Endodermal cell (in vitro differentiated cells): ENCODE results near the gene SRGAP2C. TPM values are rescaled to one million over a fixed set of nuclear protein-coding genes. Genes with fewer than 3 reads are reported as not detected.
"Not testable (repeated sequence)": the region's sequence is repeated elsewhere in the genome, so short reads cannot be mapped to it uniquely, and the experiment has no call there.

Experiments used
- DNase-seq: peaks from one replicate; pipeline ENCODE4 v3.0.0-alpha.2; 2017
- H3K27ac ChIP-seq: 2 replicates; pipeline ENCODE4 v1.5.1; 2013; ENCODE audit warnings: mild to moderate bottlenecking, low read depth, low read length, moderate library complexity
- H3K27me3 ChIP-seq: 2 replicates; pipeline ENCODE4 v1.6.1; 2013; ENCODE audit warnings: mild to moderate bottlenecking, low read length, moderate library complexity; ENCODE audit not compliant: insufficient read depth, control insufficient read depth, poor library complexity, severe bottlenecking
- H3K36me3 ChIP-seq: 2 replicates; pipeline ENCODE4 v1.7.0; 2013; ENCODE audit warnings: mild to moderate bottlenecking, low read length, moderate library complexity; ENCODE audit not compliant: control insufficient read depth, insufficient read depth
- H3K4me1 ChIP-seq: one replicate; pipeline ENCODE4 v1.7.0; 2013; ENCODE audit warnings: low read length; ENCODE audit not compliant: control insufficient read depth, insufficient read depth
- H3K4me3 ChIP-seq: 2 replicates; pipeline ENCODE4 v1.5.1; 2013; ENCODE audit warnings: mild to moderate bottlenecking, low read length, moderate library complexity
- H3K9ac ChIP-seq: 2 replicates; pipeline ENCODE4 v1.6.1; 2013; ENCODE audit warnings: mild to moderate bottlenecking, low read length, moderate library complexity; ENCODE audit not compliant: poor library complexity, severe bottlenecking; ENCODE audit errors: extremely low read depth
- H3K9me3 ChIP-seq: 2 replicates; pipeline ENCODE4 v1.6.1; 2013; ENCODE audit warnings: mild to moderate bottlenecking, low read length, moderate library complexity; ENCODE audit not compliant: control insufficient read depth
- H3K27ac Mint-ChIP-seq: 2 replicates; pipeline ENCODE4 v1.8.0; 2020; ENCODE audit warnings: mixed read lengths
- H3K27me3 Mint-ChIP-seq: 2 replicates; pipeline ENCODE4 v1.8.0; 2021; ENCODE audit warnings: mild to moderate bottlenecking, mixed read lengths; ENCODE audit not compliant: insufficient read depth
- H3K36me3 Mint-ChIP-seq: 2 replicates; pipeline ENCODE4 v1.8.0; 2020; ENCODE audit warnings: low read depth, mixed read lengths
- H3K4me1 Mint-ChIP-seq: 2 replicates; pipeline ENCODE4 v1.8.0; 2020; ENCODE audit warnings: mixed read lengths
- H3K4me3 Mint-ChIP-seq: 2 replicates; pipeline ENCODE4 v1.8.0; 2020; ENCODE audit warnings: mild to moderate bottlenecking, moderate library complexity, mixed read lengths
- H3K9me3 Mint-ChIP-seq: 2 replicates; pipeline ENCODE4 v1.8.0; 2020; ENCODE audit warnings: mild to moderate bottlenecking, mixed read lengths
- CTCF ChIP-seq: fragments of 200-600 bp; sonication (generic); conservative IDR thresholded peaks from 2 replicates; pipeline ENCODE4 v1.5.0; 2021; ENCODE audit warnings: antibody characterized with exemption, mild to moderate bottlenecking
- WGBS, 2 experiments: methylation state at CpG; one replicate each; pipeline versions ENCODE4 v1.1.5 to v1.1.7; 2013; ENCODE audit warnings: missing lambda C conversion rate in 2 of 2, mixed read lengths in 1 of 2; ENCODE audit not compliant: insufficient coverage in 1 of 2, insufficient read length in 1 of 2; 5-methylcytosine and 5-hydroxymethylcytosine counted together
- total RNA-seq, 2 donors: library from RNA; stranded (reverse); fragmentation: NEBNext Ultra II Directional in 1 of 2; extraction: Animal tissue kit (Norgen Biotek cat#: 25700) in 1 of 2; gene quantifications; 2 replicates in 1 of 2; 3 replicates in 1 of 2; pipeline ENCODE4 v1.2.1, GENCODE V29; 2021

Gene SRGAP2C
- total RNA-seq, 2 donors from 2014 or later: 42.4 to 56.0 TPM

- not testable (repeated sequence) for DNase-seq, H3K27ac Mint-ChIP-seq, H3K4me3 Mint-ChIP-seq, H3K36me3 ChIP-seq, H3K4me1 ChIP-seq, H3K9me3 ChIP-seq, H3K36me3 Mint-ChIP-seq, H3K27ac ChIP-seq, H3K4me1 Mint-ChIP-seq, H3K27me3 Mint-ChIP-seq, H3K9ac ChIP-seq, H3K9me3 Mint-ChIP-seq, H3K4me3 ChIP-seq, H3K27me3 ChIP-seq
- WGBS, 2 experiments: 81% methylated on average over 4 of the region's 6 CpGs; no CpG with 5 or more reads in 1 of the 2 experiments
- TF ChIP-seq CTCF: peak; percentile 59
These were observed 29.0 kb upstream of the SRGAP2C start for GRCh38 chr1:121155671-121156358.

GRCh38 chr1:121156958-121157603 lies 27.7 kb upstream of the SRGAP2C start:
- not testable (repeated sequence) for H3K27me3 Mint-ChIP-seq, DNase-seq, H3K9me3 Mint-ChIP-seq, H3K4me1 Mint-ChIP-seq, H3K4me3 ChIP-seq, H3K9ac ChIP-seq, H3K4me3 Mint-ChIP-seq, H3K4me1 ChIP-seq, H3K9me3 ChIP-seq, H3K27ac ChIP-seq, H3K27ac Mint-ChIP-seq, H3K27me3 ChIP-seq, H3K36me3 Mint-ChIP-seq, H3K36me3 ChIP-seq
- WGBS, 2 experiments: no CpG with 5 or more reads among the region's 4 CpGs

GRCh38 chr1:121157609-121158008 lies 27.2 kb upstream of the SRGAP2C start:
- not testable (repeated sequence) for H3K4me1 Mint-ChIP-seq, DNase-seq, H3K27ac ChIP-seq, H3K27me3 ChIP-seq, H3K4me3 ChIP-seq, H3K9me3 ChIP-seq, H3K4me1 ChIP-seq, H3K27ac Mint-ChIP-seq, H3K27me3 Mint-ChIP-seq, H3K9me3 Mint-ChIP-seq, H3K36me3 ChIP-seq, H3K36me3 Mint-ChIP-seq, H3K4me3 Mint-ChIP-seq, H3K9ac ChIP-seq
- no CpG with 5 or more reads among the region's 2 CpGs for WGBS, 2 experiments

GRCh38 chr1:121160118-121160517 lies 24.7 kb upstream of the SRGAP2C start:
- not testable (repeated sequence) for H3K36me3 ChIP-seq, H3K9ac ChIP-seq, H3K36me3 Mint-ChIP-seq, H3K4me3 Mint-ChIP-seq, H3K4me1 ChIP-seq, H3K27me3 ChIP-seq, H3K27ac ChIP-seq, H3K9me3 Mint-ChIP-seq, H3K27me3 Mint-ChIP-seq, DNase-seq, H3K4me1 Mint-ChIP-seq, H3K9me3 ChIP-seq, H3K4me3 ChIP-seq
- H3K27ac Mint-ChIP-seq: peak overlapping the region; percentile 50
- WGBS, 2 experiments: no CpG with 5 or more reads among the region's 2 CpGs

GRCh38 chr1:121161199-121161901 lies 23.4 kb upstream of the SRGAP2C start:
- H3K9me3 Mint-ChIP-seq, H3K9me3 ChIP-seq, H3K36me3 Mint-ChIP-seq, H3K9ac ChIP-seq, DNase-seq, H3K27ac ChIP-seq, H3K27ac Mint-ChIP-seq, H3K4me1 Mint-ChIP-seq, H3K27me3 ChIP-seq, H3K4me3 ChIP-seq, H3K36me3 ChIP-seq, H3K4me1 ChIP-seq, H3K27me3 Mint-ChIP-seq, H3K4me3 Mint-ChIP-seq: not testable (repeated sequence)
- WGBS, 2 experiments: 88% methylated on average over 1 of the region's 6 CpGs; no CpG with 5 or more reads in 1 of the 2 experiments
